Right renal pelvis (tissue), 4 donors: Measurements from ENCODE around the gene PTGR3. TPM values are rescaled to one million over a fixed set of nuclear protein-coding genes. Genes with fewer than 3 reads are reported as not detected.

Experiments
- polyA plus RNA-seq, 4 donors: library from polyadenylated mRNA; unstranded; fragments of 120-200 nt; gene quantifications; one replicate each; pipeline ENCODE4 v1.2.1, GENCODE V29; 2013; ENCODE audit not compliant: insufficient read length in 4 of 4

Gene PTGR3
- polyA plus RNA-seq, 4 donors: 43.5 to 44.9 (median 43.9) TPM

Other genes starting within 250 kb of the PTGR3 start
- 10 to 100 TPM; 32.6 to 38.7 (median 36.4) TPM for gene TSHZ1, start 1.7 kb upstream of the PTGR3 start, polyA plus RNA-seq
- gene SMIM21, start 218.6 kb upstream of the PTGR3 start, polyA plus RNA-seq: under 1 TPM in 2 of 4 donors, not detected in 2; 0.09 to 0.22 TPM